Mesothelial cell of epicardium (in vitro differentiated cells): Measurements from ENCODE around the gene CNTFR. TPM values are rescaled to one million over a fixed set of nuclear protein-coding genes. Genes with fewer than 3 reads are reported as not detected.

Experiments used
- DNase-seq, 2 experiments: peaks; one replicate each; pipeline ENCODE4 v3.0.0; 2021; ENCODE audit warnings: low spot score in 2 of 2; ENCODE audit not compliant: unreplicated experiment in 2 of 2
- H3K27ac Mint-ChIP-seq: 2 replicates; pipeline ENCODE4 v1.8.0; 2021; ENCODE audit warnings: mixed read lengths
- H3K27me3 Mint-ChIP-seq: 2 replicates; pipeline ENCODE4 v1.8.0; 2021; ENCODE audit warnings: low read depth, mixed read lengths
- H3K36me3 Mint-ChIP-seq: 2 replicates; pipeline ENCODE4 v1.8.0; 2021; ENCODE audit warnings: mixed read lengths
- H3K4me1 Mint-ChIP-seq: 2 replicates; pipeline ENCODE4 v1.8.0; 2021; ENCODE audit warnings: mixed read lengths
- H3K4me3 Mint-ChIP-seq: 2 replicates; pipeline ENCODE4 v1.8.0; 2021; ENCODE audit warnings: mild to moderate bottlenecking, moderate library complexity, mixed read lengths
- H3K9me3 Mint-ChIP-seq: 2 replicates; pipeline ENCODE4 v1.8.0; 2021; ENCODE audit warnings: mixed read lengths
- CTCF ChIP-seq: fragments of 200-600 bp; sonication (generic); IDR thresholded peaks from one replicate; pipeline ENCODE4 v1.5.0; 2021; ENCODE audit warnings: antibody characterized with exemption; ENCODE audit not compliant: unreplicated experiment
- total RNA-seq: library from RNA; stranded (reverse); gene quantifications from 3 replicates; pipeline ENCODE4 v1.2.1, GENCODE V29; 2021

The CNTFR gene
- total RNA-seq, 1 donor from 2014 or later: 28.9 TPM

GRCh38 chr9:34573599-34574325 lies 15.8 kb downstream of the CNTFR start:
- Mint-ChIP-seq H3K9me3 (no peaks in the 10 kb centered on the region), H3K4me3 (no peak overlapping the region), H3K4me1 (peaks cover 46% of the 10 kb centered on the region), H3K36me3 (no peaks in the 10 kb centered on the region), H3K27ac (no peak overlapping the region), H3K27me3 (peaks cover 43% of the 10 kb centered on the region)
- no peak for TF ChIP-seq CTCF
- DNase-seq: no peak

- Mint-ChIP-seq H3K9me3 (no peaks in the 10 kb centered on the region), H3K27me3 (peaks cover 44% of the 10 kb centered on the region), H3K4me3 (no peak overlapping the region), H3K27ac (no peak overlapping the region), H3K4me1 (peaks cover 45% of the 10 kb centered on the region), H3K36me3 (no peaks in the 10 kb centered on the region)
- no peak for DNase-seq
- no peak for TF ChIP-seq CTCF
Observed at GRCh38 chr9:34572628-34573027, 16.9 kb downstream of the CNTFR start.

GRCh38 chr9:34572092-34572491 lies 17.4 kb downstream of the CNTFR start:
- peaks cover 44% of the 10 kb centered on the region for H3K27me3 Mint-ChIP-seq
- H3K27ac Mint-ChIP-seq: no peak overlapping the region
- H3K36me3 Mint-ChIP-seq: no peaks in the 10 kb centered on the region
- TF ChIP-seq CTCF: no peak
- no peak overlapping the region for H3K4me3 Mint-ChIP-seq
- H3K4me1 Mint-ChIP-seq: peaks cover 39% of the 10 kb centered on the region
- H3K9me3 Mint-ChIP-seq: no peaks in the 10 kb centered on the region
- no peak for DNase-seq

GRCh38 chr9:34571481-34571810 lies 18.1 kb downstream of the CNTFR start:
- Mint-ChIP-seq H3K36me3 (peaks cover 2% of the 10 kb centered on the region), H3K9me3 (no peaks in the 10 kb centered on the region), H3K4me1 (peaks cover 35% of the 10 kb centered on the region), H3K27me3 (peaks cover 46% of the 10 kb centered on the region), H3K4me3 (no peak overlapping the region), H3K27ac (peak overlapping the region; percentile 68)
- DNase-seq: no peak
- no peak for TF ChIP-seq CTCF

GRCh38 chr9:34570809-34571480 lies 18.6 kb downstream of the CNTFR start:
- Mint-ChIP-seq H3K36me3 (peaks cover 2% of the 10 kb centered on the region), H3K4me3 (no peak overlapping the region), H3K9me3 (no peaks in the 10 kb centered on the region), H3K4me1 (peaks cover 31% of the 10 kb centered on the region), H3K27ac (peak overlapping the region; percentile 40), H3K27me3 (peaks cover 41% of the 10 kb centered on the region)
- DNase-seq: no peak
- no peak for TF ChIP-seq CTCF
